Measurements from ENCODE around the gene NR1I2. TPM values are rescaled to one million over a fixed set of nuclear protein-coding genes. Genes with fewer than 3 reads are reported as not detected.

The NR1I2 gene
- polyA plus RNA-seq, 2 of the 4 experiments (the other 2 are of a cell fraction), result not detected

- no peak for TF ChIP-seq HMGXB4 (CRISPR knock-in tag; IDR thresholded peaks at IDR 0.05; ENCODE audit: borderline replicate concordance)
- TF ChIP-seq PHF8 (IDR thresholded peaks at IDR 0.05; ENCODE audit: borderline replicate concordance, low read depth), result no peak
- no peak for TF ChIP-seq REST (IDR thresholded peaks at IDR 0.05)
- no peak for TF ChIP-seq CHD2 (IDR thresholded peaks at IDR 0.05; ENCODE audit: low read length, partially characterized antibody)
- TF ChIP-seq ZSCAN20 (CRISPR knock-in tag; IDR thresholded peaks at IDR 0.05), result no peak
- no peak for TF ChIP-seq HOXA7 (CRISPR knock-in tag; IDR thresholded peaks at IDR 0.05)
- no peak for TF ChIP-seq JUN (IDR thresholded peaks at IDR 0.05)
- TF ChIP-seq FOXS1 (CRISPR knock-in tag; IDR thresholded peaks at IDR 0.05), result no peak
- TF ChIP-seq MAFK (IDR thresholded peaks at IDR 0.05; ENCODE audit: partially characterized antibody), result no peak
- TF ChIP-seq TP53 (CRISPR knock-in tag; IDR thresholded peaks at IDR 0.05), result no peak
- no peak for TF ChIP-seq BHLHE40 (IDR thresholded peaks at IDR 0.05; ENCODE audit: low read depth, low read length)
- no peak for TF ChIP-seq RCOR1 (IDR thresholded peaks at IDR 0.05; ENCODE audit: low read depth, low read length)
- no peak for TF ChIP-seq ZC3H11A (IDR thresholded peaks at IDR 0.05)
- 95% methylated on average over 2 of the region's 2 CpGs for WGBS (ENCODE audit: missing lambda C conversion rate)
- FAIRE-seq (no peak), DNase-seq (ENCODE audit: low read depth in 1 of 2, low spot score in 1 of 2) (no peak), ATAC-seq (no peak)
- POLR2A ChIA-PET, result no interaction called here
- Histone ChIP-seq H3K9me3 (no peaks in the 10 kb centered on the region), H3K27ac (no peak overlapping the region), H3K4me2 (no peak overlapping the region), H3K4me3 (no peak overlapping the region), H3K4me1 (peaks cover 17% of the 10 kb centered on the region)
- CTCF ChIA-PET, result interaction anchor here (1.8 kb wide), 1 partner anchor 63 kb away, joined by 5 read pairs; no protein-coding TSS in a partner anchor
Measured at GRCh38 chr3:119829420-119829819, 47.5 kb downstream of the NR1I2 start.

- peak in 1 of 2 experiments; percentile 15 for DNase-seq (ENCODE audit: low read depth in 1 of 2, low spot score in 1 of 2)
- no peak overlapping the region for H3K27ac ChIP-seq
- 98% methylated on average over 3 of the region's 3 CpGs for WGBS (ENCODE audit: missing lambda C conversion rate)
- peaks cover 17% of the 10 kb centered on the region for H3K4me1 ChIP-seq
- ChIA-PET CTCF (interaction anchor here (0.5 to 2.1 kb wide), 10 partner anchors 9 to 353 kb away, joined by 3 to 6 read pairs (median 4); no protein-coding TSS in a partner anchor), POLR2A (no interaction called here)
- no peak for TF ChIP-seq PBX3 (IDR thresholded peaks at IDR 0.05)
- peak; percentile 36 for TF ChIP-seq CTCF (IDR thresholded peaks at IDR 0.05)
- TF ChIP-seq HEYL (CRISPR knock-in tag; IDR thresholded peaks at IDR 0.05), result no peak
- no peak for TF ChIP-seq RARB (CRISPR knock-in tag; IDR thresholded peaks at IDR 0.05)
- no peak for TF ChIP-seq POLR2AphosphoS2 (conservative IDR thresholded peaks at IDR 0.05; ENCODE audit: low read length)
- no peak for TF ChIP-seq ESRRA (IDR thresholded peaks at IDR 0.05; ENCODE audit: borderline replicate concordance, low read length)
- no peak for TF ChIP-seq ZNF302 (CRISPR knock-in tag; IDR thresholded peaks at IDR 0.05)
- no peak for TF ChIP-seq MAFK (IDR thresholded peaks at IDR 0.05; ENCODE audit: partially characterized antibody)
- TF ChIP-seq RAD21 (conservative IDR thresholded peaks at IDR 0.05 in 1 of 2, IDR thresholded peaks at IDR 0.05 in 1 of 2), result peak in 1 of 2 experiments; percentile 22; a peak in 1 of 5 replicates
- no peak for TF ChIP-seq FOSB (CRISPR knock-in tag; IDR thresholded peaks at IDR 0.05)
- H3K4me2 ChIP-seq, result no peak overlapping the region
- peak in 1 of 2 experiments; percentile 72; a peak in 2 of 6 replicates for ATAC-seq
- no peak for FAIRE-seq
- no peaks in the 10 kb centered on the region for H3K9me3 ChIP-seq
- H3K4me3 ChIP-seq, result no peak overlapping the region
Measured at GRCh38 chr3:119831022-119831421, 49.1 kb downstream of the NR1I2 start.

Data from A549 (cell line).